GM06990 (cell line): ENCODE results near the gene GTPBP1.

Source experiments
- DNase-seq: peaks from one replicate; pipeline ENCODE4 v3.0.0-alpha.2; 2011; ENCODE audit not compliant: insufficient read length; ENCODE audit errors: extremely low read depth
- H3K27me3 ChIP-seq: replicated peaks from 2 replicates; pipeline ENCODE4 v1.6.0; 2011; ENCODE audit warnings: low read length; ENCODE audit not compliant: control insufficient read depth, insufficient read depth
- H3K36me3 ChIP-seq: 2 replicates; pipeline ENCODE4 v1.5.1; 2011; ENCODE audit warnings: low read length; ENCODE audit not compliant: control insufficient read depth, insufficient read depth
- H3K4me3 ChIP-seq: replicated peaks from 2 replicates; pipeline ENCODE4 v1.5.1; 2011; ENCODE audit warnings: low read depth, mild to moderate bottlenecking, control low read depth, low read length
- TF ChIP-seq, protein P1 (sequence below): IDR thresholded peaks from 2 replicates; pipeline ENCODE4 v1.5.1; 2011; ENCODE audit warnings: low read length, control low read depth, mild to moderate bottlenecking, inconsistent platforms; ENCODE audit not compliant: insufficient read depth, poor library complexity, severe bottlenecking

The GTPBP1 gene

DNA sequence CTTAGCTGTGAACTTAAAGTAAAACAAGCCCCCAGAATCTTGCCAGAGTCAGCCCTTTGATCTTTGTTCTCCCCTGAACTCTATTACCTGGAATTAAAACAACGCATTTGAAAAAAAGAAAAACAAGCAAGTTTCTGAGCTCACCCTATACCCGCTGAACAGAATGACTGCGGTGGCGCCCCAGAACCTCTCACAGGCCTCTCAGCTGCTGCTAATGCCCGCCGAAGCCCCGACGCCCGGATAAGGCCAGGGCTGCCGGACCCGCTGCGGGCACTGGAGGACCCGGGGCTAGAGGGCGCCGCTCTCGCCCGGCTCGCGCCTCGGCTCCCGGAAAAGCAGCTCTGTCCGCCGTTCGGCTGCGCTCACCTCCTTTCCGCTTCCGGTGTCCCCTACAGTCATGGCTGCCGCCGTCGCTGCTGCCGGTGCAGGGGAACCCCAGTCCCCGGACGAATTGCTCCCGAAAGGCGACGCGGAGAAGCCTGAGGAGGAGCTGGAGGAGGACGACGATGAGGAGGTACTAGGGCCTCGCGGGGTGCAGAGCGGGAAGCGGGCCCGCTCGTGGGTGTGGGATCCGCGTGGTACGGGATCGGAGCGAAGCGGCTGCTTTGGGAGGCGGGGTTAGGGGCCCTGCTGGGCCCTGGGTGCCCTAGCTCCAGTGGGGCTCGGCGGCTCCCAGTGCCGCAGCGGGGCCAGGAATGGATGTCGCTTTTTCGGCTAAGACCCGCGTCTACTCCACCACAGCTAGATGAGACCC lies 24.0 kb upstream of the GTPBP1 start, which contains the start of gene TOMM22:
Gene TOMM22, plus strand, starts transcription at position 376 of the 754 bp plus-strand sequence. Its CDS starts 22 bp downstream, at position 398.
- H3K27me3 ChIP-seq: no peaks in the 10 kb centered on the region
- TF ChIP-seq, protein P1, sequence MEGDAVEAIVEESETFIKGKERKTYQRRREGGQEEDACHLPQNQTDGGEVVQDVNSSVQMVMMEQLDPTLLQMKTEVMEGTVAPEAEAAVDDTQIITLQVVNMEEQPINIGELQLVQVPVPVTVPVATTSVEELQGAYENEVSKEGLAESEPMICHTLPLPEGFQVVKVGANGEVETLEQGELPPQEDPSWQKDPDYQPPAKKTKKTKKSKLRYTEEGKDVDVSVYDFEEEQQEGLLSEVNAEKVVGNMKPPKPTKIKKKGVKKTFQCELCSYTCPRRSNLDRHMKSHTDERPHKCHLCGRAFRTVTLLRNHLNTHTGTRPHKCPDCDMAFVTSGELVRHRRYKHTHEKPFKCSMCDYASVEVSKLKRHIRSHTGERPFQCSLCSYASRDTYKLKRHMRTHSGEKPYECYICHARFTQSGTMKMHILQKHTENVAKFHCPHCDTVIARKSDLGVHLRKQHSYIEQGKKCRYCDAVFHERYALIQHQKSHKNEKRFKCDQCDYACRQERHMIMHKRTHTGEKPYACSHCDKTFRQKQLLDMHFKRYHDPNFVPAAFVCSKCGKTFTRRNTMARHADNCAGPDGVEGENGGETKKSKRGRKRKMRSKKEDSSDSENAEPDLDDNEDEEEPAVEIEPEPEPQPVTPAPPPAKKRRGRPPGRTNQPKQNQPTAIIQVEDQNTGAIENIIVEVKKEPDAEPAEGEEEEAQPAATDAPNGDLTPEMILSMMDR: peak; percentile 88
- DNase-seq: peak; percentile 92
- peak within 1 kb of the TSS; percentile 72 for H3K4me3 ChIP-seq
- peaks cover 14% of the 10 kb centered on the region for H3K36me3 ChIP-seq

DNA sequence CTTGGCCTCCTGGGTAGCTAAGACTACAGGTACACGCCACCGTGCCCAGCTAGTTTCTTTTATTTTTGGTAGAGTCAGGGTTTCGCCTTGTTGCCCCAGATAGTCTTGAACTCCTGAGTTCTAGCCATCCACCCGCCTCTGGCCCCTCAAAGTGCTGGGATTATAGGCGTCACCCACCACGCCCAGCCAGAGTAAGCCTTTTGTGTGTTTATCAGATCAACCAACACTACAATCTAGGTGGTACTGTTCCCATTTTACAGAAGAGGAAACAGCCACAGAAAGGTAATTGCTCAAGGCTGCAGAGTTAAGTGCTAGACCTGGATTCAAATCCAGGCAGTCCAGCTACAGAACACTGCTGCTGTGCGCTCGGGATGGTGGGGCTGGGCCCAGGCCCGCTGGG lies 20.8 kb upstream of the GTPBP1 start:
- TF ChIP-seq, protein P1: no peak
- H3K36me3 ChIP-seq: peaks cover 27% of the 10 kb centered on the region
- no peak for DNase-seq
- H3K27me3 ChIP-seq: no peaks in the 10 kb centered on the region
- no peak overlapping the region for H3K4me3 ChIP-seq

DNA sequence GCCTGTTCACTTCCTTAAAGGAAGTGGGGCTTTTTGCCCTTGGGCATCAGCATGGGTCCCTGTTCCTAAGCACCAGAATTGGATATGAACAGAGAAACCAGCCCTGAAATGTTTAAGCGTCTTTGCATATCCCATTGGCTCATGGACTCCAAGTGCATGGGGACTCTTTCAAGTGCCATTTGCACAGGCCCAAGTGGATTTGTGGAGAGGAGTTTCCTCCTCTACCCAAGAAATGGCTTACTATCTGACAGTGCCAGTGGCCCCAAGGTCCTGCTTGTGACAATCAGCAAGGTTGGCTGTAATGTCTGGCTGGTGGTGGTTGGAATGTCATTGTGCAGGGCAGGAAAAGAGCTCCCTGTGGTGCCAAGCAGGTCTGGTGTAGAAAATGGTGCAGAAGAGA lies 20.0 kb upstream of the GTPBP1 start:
- no peak for DNase-seq
- Histone ChIP-seq H3K27me3 (no peaks in the 10 kb centered on the region), H3K36me3 (peaks cover 27% of the 10 kb centered on the region), H3K4me3 (no peak overlapping the region)
- TF ChIP-seq, protein P1: no peak

DNA sequence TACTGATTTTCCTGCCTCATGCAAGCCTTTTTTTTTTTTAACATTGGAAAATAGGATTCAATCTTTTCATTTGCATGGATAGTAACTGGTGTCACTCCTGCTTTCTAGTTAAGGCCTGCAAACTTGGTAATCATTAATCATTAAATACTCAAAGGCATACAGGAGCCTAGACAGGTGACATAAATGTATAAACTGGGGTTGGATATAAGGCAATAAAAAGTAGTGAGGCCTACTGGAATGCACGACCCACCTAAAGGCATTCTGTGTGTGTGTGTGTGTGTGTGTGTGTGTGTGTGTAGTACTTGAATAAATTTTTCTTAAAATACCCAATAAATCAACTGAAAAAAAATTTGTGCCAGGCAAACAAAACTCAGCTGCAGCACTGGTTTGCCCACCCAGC lies 16.1 kb upstream of the GTPBP1 start:
- DNase-seq: no peak
- Histone ChIP-seq H3K4me3 (no peak overlapping the region), H3K36me3 (peaks cover 25% of the 10 kb centered on the region)

DNA sequence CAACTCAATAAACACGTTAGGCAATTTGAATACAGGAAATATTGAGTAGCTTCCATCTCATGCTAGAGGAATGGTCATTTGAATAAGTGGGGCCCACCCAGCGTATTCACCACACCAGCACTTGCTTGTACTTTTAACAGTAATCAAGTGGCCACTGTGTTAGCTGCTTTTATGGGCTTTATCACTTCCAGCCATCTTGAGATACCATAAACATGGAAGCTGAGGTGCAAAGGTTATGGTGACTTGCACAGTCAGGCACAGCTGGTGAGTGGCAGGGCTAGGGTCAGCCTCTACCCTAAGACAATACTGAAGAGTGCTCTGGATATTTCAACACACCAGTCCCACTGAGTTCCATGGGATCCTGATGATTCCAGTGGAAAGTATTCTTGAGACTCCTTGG lies 11.7 kb upstream of the GTPBP1 start:
- TF ChIP-seq, protein P1: no peak
- DNase-seq: no peak

More for the DNA sequence above, 16.1 kb upstream of the GTPBP1 start:
- TF ChIP-seq, protein P1: no peak
- H3K27me3 ChIP-seq: no peaks in the 10 kb centered on the region

DNA sequence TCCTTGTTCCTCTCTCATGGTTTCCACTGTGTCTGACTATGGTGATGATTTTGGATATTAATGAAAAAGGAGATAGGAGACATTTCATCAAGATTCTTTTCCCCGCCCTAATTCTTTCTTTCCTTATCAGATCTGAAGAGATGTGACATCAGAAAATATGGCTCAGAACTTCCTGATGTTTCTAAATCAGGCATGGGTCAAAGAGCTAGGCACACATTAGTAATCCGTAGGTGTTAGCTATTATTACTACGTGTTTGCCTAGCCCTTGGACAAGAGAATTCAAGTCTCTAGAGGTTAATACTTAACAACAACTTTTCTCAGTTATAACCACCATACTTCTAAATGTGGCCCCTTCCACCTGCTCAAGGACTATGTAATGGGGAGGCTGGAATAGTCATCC lies 10.8 kb upstream of the GTPBP1 start:
- no peak overlapping the region for H3K4me3 ChIP-seq
- TF ChIP-seq, protein P1: no peak
- no peaks in the 10 kb centered on the region for H3K27me3 ChIP-seq
- DNase-seq: no peak
- no peaks in the 10 kb centered on the region for H3K36me3 ChIP-seq

More for the DNA sequence above, 11.7 kb upstream of the GTPBP1 start:
- Histone ChIP-seq H3K27me3 (no peaks in the 10 kb centered on the region), H3K36me3 (peaks cover 3% of the 10 kb centered on the region), H3K4me3 (no peak overlapping the region)
